GM12874 (cell line): ENCODE data around the gene PTPN21.

ENCODE experiments used
- TF ChIP-seq, protein P1 (sequence below): IDR thresholded peaks from 2 replicates; pipeline ENCODE4 v1.5.1; 2011; ENCODE audit warnings: low read depth, mild to moderate bottlenecking, control low read depth, low read length, moderate library complexity; ENCODE audit not compliant: insufficient read depth

The PTPN21 gene

DNA sequence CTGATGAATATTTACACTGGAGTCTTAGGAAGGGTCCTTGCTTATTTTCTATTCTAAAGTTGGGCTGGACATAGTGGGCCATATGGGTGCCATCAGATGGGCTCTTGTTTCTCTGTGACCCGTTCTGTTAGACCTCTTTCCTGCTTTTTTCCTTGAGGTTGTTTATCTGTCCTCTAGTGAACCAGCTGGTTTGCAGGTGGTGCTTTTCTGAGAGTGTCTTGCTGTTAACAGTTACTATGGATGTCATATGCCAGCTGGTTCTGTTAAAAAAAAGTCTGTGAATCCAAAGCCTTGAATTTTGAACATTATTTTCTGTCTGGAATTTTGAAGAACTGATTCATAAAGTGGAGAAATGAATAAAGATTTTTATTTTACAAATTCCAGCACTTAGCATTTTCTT, 37.2 kb upstream of the PTPN21 start:
- TF ChIP-seq, protein P1, sequence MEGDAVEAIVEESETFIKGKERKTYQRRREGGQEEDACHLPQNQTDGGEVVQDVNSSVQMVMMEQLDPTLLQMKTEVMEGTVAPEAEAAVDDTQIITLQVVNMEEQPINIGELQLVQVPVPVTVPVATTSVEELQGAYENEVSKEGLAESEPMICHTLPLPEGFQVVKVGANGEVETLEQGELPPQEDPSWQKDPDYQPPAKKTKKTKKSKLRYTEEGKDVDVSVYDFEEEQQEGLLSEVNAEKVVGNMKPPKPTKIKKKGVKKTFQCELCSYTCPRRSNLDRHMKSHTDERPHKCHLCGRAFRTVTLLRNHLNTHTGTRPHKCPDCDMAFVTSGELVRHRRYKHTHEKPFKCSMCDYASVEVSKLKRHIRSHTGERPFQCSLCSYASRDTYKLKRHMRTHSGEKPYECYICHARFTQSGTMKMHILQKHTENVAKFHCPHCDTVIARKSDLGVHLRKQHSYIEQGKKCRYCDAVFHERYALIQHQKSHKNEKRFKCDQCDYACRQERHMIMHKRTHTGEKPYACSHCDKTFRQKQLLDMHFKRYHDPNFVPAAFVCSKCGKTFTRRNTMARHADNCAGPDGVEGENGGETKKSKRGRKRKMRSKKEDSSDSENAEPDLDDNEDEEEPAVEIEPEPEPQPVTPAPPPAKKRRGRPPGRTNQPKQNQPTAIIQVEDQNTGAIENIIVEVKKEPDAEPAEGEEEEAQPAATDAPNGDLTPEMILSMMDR = no peak

DNA sequence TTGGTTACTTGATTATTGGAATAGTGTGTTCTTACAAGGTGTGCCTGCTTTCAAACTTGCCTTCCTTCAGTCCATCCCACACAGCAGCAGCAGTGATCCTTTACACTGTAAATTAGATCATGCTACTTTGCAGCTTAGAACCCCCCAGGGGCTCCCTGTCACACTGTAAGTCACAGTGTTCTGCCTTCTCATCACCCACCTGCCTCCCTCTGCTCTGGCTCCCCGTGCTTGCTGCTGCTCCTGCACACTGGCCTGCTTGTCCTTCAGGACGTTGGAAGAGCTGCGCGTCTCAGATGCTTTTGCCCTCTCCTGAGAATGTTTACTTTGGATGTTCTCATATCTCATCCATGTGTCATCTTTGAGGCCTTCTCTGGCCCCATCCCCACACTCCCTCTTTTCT, 35.4 kb upstream of the PTPN21 start:
- TF ChIP-seq, protein P1 = no peak

DNA sequence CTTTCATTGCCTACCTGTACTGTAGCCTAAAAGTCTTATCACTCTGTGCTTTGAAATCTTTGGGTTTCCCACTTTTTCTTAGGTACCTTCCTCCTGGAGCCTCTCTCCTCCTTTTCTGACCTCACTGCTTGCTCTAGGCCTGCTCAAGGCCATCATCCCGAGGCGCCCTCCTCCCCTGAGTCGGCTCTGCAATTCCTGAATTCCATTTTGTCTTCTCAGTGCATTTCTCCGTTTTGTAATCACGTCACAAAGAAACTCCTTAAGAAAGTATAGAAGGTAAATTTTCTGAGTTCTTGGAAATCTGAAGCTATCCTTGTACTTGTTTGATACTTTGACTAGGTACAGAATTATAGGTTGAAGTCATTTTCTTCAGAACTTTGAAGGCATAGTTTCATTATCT, 33.3 kb upstream of the PTPN21 start:
- TF ChIP-seq, protein P1 = no peak

DNA sequence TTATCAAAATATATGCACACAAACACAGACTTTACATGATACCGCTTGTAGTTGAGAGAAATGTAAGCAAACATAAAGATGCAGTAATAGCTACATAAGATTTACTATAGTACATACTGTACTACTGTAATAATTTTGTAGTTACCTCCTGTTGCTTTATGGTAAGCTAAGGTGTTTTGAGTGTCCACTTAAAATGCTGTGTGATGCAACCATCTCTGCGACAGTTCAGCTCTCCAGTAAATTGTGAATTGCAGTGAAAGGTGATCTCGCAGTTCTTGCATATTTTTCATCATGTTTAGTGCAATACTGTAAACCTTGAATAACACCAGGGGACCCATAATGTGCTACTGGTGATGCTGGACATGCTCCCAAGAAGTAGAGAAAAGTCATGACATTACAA, 29.6 kb upstream of the PTPN21 start:
- TF ChIP-seq, protein P1 = no peak

DNA sequence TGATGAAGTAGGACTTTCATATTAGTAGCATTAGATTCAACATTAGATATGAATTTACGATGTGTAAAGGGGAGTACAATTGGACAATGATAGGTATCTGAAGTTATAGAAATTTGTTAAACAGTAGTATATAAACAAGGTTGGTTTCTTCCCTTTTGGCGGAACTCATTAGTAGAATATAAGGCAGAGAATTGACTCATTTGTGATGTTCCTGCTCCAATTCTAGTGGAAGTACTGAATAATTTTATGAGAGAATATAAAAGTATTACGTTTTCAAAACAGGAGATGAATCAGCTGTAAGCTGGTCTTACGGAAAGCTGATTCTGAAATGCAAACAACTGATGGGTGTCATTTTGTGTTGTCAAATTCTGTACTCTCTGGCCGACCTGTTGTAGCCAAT, 21.4 kb upstream of the PTPN21 start:
- TF ChIP-seq, protein P1 = no peak

DNA sequence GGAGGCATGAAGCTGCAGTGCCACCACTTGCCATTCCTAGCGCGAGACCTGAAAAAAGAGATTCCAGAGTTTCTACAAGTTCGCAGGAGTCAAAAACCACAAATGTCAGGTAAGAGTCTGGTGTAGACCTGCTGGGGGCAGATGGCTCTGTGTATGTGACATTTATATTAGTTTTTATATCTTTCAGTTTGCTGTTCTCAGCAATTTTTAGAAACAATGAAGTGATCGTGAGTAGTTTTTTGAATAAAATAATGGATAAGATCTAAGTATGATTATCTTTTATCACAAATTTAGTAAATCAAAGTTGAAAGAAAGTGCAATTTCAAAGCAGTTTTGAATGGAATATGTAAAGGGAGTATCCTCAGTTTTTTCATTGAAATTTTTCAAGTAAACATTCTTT, 17.3 kb upstream of the PTPN21 start:
- TF ChIP-seq, protein P1 = no peak

DNA sequence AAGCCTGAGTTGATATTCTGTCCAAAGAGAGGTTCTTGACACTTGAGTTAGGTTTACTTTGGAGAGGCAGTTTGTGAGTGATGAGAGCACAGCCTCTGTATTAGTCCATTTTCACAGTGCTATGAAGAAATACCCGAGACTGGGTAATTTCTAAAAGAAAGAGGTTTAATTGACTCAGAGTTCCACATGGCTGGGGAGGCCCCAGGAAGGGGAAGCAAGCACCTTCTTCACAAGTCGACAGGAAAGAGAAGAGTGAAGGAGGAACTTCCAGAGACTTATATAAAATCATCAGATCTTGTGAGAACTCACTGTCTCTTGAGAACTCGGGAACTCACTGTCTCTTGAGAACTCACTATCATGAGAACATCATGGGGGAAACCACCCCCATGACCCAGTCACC, 13.4 kb upstream of the PTPN21 start:
- TF ChIP-seq, protein P1 = no peak

DNA sequence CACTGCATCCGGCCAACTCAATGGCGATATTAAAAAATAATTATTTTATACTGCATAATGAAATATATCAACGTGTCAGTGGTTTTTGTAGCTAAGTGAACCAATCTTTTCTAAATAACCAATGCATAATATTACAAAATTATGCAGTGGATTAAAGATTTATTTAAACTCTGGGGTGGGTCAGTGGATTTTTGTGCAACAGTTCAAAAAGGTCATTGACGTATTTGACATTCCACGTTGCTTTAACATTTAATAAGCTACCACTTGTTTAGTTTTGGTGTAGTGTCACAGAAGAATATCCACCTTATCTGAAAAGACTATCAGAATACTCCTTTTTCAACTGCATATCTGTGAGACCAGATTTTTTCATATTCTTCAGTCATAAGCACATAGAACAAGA, 10.6 kb upstream of the PTPN21 start:
- TF ChIP-seq, protein P1 = no peak
